HepG2 (cell line): ENCODE data around the gene RPTOR. TPM values are rescaled to one million over a fixed set of nuclear protein-coding genes. Genes with fewer than 3 reads are reported as not detected.

ENCODE experiments used
- ATAC-seq: fragments of 200-7000 bp; cut with Tn5 transposase; 3 replicates; pipeline ENCODE4 v1.9.1; 2020; ENCODE audit warnings: mild to moderate bottlenecking, moderate library complexity
- BruUV-seq: library from RNA; stranded (reverse); fragments of 400-500 nt; replicated peaks from 2 replicates; lab custom pipeline; 2021; lab: Mats Ljungman, UMichigan
- CTCF ChIA-PET: fragments of 300-600 bp; formaldehyde crosslinking; extraction: SDS; loops from one replicate; lab custom pipeline; 2021; ENCODE audit warnings: low total read pairs, inconsistent platforms, low intra/inter-chr PET ratio; lab: Yijun Ruan, JAX
- POLR2A ChIA-PET: fragments of 350-600 bp; sonication (Branson Sonifier 250); formaldehyde crosslinking; loops from one replicate; lab custom pipeline; 2020; ENCODE audit warnings: antibody characterized with exemption, inconsistent platforms; lab: Yijun Ruan, JAX
- DNase-seq: peaks from one replicate; pipeline ENCODE4 v3.0.0-alpha.2; 2015; ENCODE audit warnings: low spot score
- FAIRE-seq: peaks from 3 replicates; lab custom pipeline; 2011; peaks lifted over from hg19 to GRCh38; lab: Jason Lieb, UNC
- H2AFZ ChIP-seq: one replicate; pipeline ENCODE4 v1.6.1; 2011; ENCODE audit warnings: low read length, inconsistent platforms
- H3K27ac ChIP-seq: fragments of 300-600 bp; 3 replicates; pipeline ENCODE4 v1.8.0; 2011; ENCODE audit warnings: mixed run types, mild to moderate bottlenecking, mixed read lengths, low read length, inconsistent platforms; ENCODE audit not compliant: insufficient read depth; ENCODE audit errors: extremely low read length
- H3K27me3 ChIP-seq, 2 experiments: fragments of 200-600 bp in 1 of 2; 2 replicates in 1 of 2; 3 replicates in 1 of 2; pipeline versions ENCODE4 v1.6.0 to v1.8.0; 2011; ENCODE audit warnings: low read length in 2 of 2, mild to moderate bottlenecking in 2 of 2, moderate library complexity in 2 of 2, inconsistent platforms in 1 of 2; ENCODE audit not compliant: insufficient read depth in 2 of 2, control insufficient read depth in 1 of 2
- H3K36me3 ChIP-seq, 2 experiments: fragments of 200-600 bp in 1 of 2; replicated peaks in 1 of 2; 2 replicates in 1 of 2; 3 replicates in 1 of 2; pipeline versions ENCODE4 v1.5.1 to v1.8.0; 2011; ENCODE audit warnings: low read length in 2 of 2, inconsistent platforms in 1 of 2; ENCODE audit not compliant: insufficient read depth in 2 of 2, control insufficient read depth in 1 of 2
- H3K4me1 ChIP-seq: 2 replicates; pipeline ENCODE4 v1.5.1; 2012; ENCODE audit warnings: low read length, inconsistent platforms; ENCODE audit not compliant: insufficient read depth
- H3K4me2 ChIP-seq: 2 replicates; pipeline ENCODE4 v1.6.0; 2011; ENCODE audit warnings: low read depth, low read length, inconsistent platforms
- H3K4me3 ChIP-seq, 3 experiments: fragments of 200-600 bp in 1 of 3; sonication (generic), shearing (Covaris generic) in 1 of 3; replicated peaks in 1 of 3; 2 replicates each; pipeline ENCODE4 v1.5.1; 2011 to 2016; ENCODE audit warnings: low read length in 3 of 3, inconsistent platforms in 2 of 3, low read depth in 2 of 3, mild to moderate bottlenecking in 2 of 3, control low read depth in 1 of 3, mixed read lengths in 1 of 3; ENCODE audit not compliant: insufficient read depth in 1 of 3
- H3K79me2 ChIP-seq: one replicate; pipeline ENCODE4 v1.6.1; 2011; ENCODE audit warnings: low read length, inconsistent platforms; ENCODE audit not compliant: insufficient read depth
- H3K9ac ChIP-seq: 2 replicates; pipeline ENCODE4 v1.6.0; 2011; ENCODE audit warnings: mild to moderate bottlenecking, low read depth, low read length, inconsistent platforms; ENCODE audit not compliant: insufficient read depth
- H3K9me3 ChIP-seq: 2 replicates; pipeline ENCODE4 v1.5.1; 2012; ENCODE audit warnings: mild to moderate bottlenecking, low read length
- H4K20me1 ChIP-seq: 2 replicates; pipeline ENCODE4 v1.6.0; 2011; ENCODE audit warnings: inconsistent platforms, mild to moderate bottlenecking, low read length, moderate library complexity; ENCODE audit not compliant: insufficient read depth
- BRF2 ChIP-seq: sonication (generic); formaldehyde crosslinking; IDR thresholded peaks from 2 replicates; pipeline ENCODE4 v1.8.1; 2022; ENCODE audit warnings: mild to moderate bottlenecking, missing genetic modification reagents
- EED ChIP-seq: sonication (generic); formaldehyde crosslinking; IDR thresholded peaks from 2 replicates; pipeline ENCODE4 v1.5.0; 2020; ENCODE audit warnings: mild to moderate bottlenecking, missing genetic modification reagents
- EZH2 ChIP-seq: conservative IDR thresholded peaks from 2 replicates; pipeline ENCODE4 v1.6.1; 2012; ENCODE audit warnings: mild to moderate bottlenecking, low read depth, low read length, moderate library complexity
- NFRKB ChIP-seq: fragments of 450-650 bp; IDR thresholded peaks from 2 replicates; pipeline ENCODE4 v1.6.1; 2017
- NRL ChIP-seq: sonication (generic); formaldehyde crosslinking; IDR thresholded peaks from 2 replicates; pipeline ENCODE4 v1.5.0; 2020; ENCODE audit warnings: missing genetic modification reagents, mild to moderate bottlenecking, moderate library complexity, borderline replicate concordance
- PATZ1 ChIP-seq: sonication (generic); formaldehyde crosslinking; IDR thresholded peaks from 2 replicates; pipeline ENCODE4 v1.4.0; 2020; ENCODE audit warnings: missing genetic modification reagents
- POLR2A ChIP-seq, 2 experiments: IDR thresholded peaks; 2 replicates each; pipeline ENCODE4 v1.6.1; 2011; ENCODE audit warnings: low read depth in 2 of 2, low read length in 2 of 2, mild to moderate bottlenecking in 1 of 2, moderate library complexity in 1 of 2; ENCODE audit not compliant: insufficient read depth in 1 of 2
- ZBTB26 ChIP-seq: IDR thresholded peaks from 2 replicates; pipeline ENCODE4 v1.6.1; 2016; ENCODE audit warnings: missing compliant biosample characterization, missing genetic modification reagents, borderline replicate concordance
- ZBTB39 ChIP-seq: sonication (generic); formaldehyde crosslinking; IDR thresholded peaks from 2 replicates; pipeline ENCODE4 v1.5.0; 2020; ENCODE audit warnings: missing genetic modification reagents
- ZBTB7B ChIP-seq: sonication (generic); formaldehyde crosslinking; IDR thresholded peaks from 2 replicates; pipeline ENCODE4 v1.4.0; 2020; ENCODE audit warnings: missing genetic modification reagents
- ZBTB8A ChIP-seq: sonication (generic); formaldehyde crosslinking; IDR thresholded peaks from 2 replicates; pipeline ENCODE4 v1.4.0; 2020; ENCODE audit warnings: mild to moderate bottlenecking, low read depth, missing genetic modification reagents, borderline replicate concordance
- ZNF136 ChIP-seq: sonication (generic); formaldehyde crosslinking; IDR thresholded peaks from 2 replicates; pipeline ENCODE4 v1.8.1; 2022; ENCODE audit warnings: low read depth, mild to moderate bottlenecking, moderate library complexity, missing genetic modification reagents
- ZNF20 ChIP-seq: sonication (generic); formaldehyde crosslinking; IDR thresholded peaks from 2 replicates; pipeline ENCODE4 v1.4.0; 2020; ENCODE audit warnings: mild to moderate bottlenecking, moderate library complexity, missing genetic modification reagents
- ZNF83 ChIP-seq: sonication (generic); formaldehyde crosslinking; IDR thresholded peaks from 2 replicates; pipeline ENCODE4 v1.4.0; 2020; ENCODE audit warnings: missing genetic modification reagents, mild to moderate bottlenecking, borderline replicate concordance
- WGBS: methylation state at CpG from one replicate; pipeline ENCODE4 v1.1.6; 2017; ENCODE audit warnings: low lambda C conversion rate; 5-methylcytosine and 5-hydroxymethylcytosine counted together
- in situ Hi-C: cut with HindIII; loops from 2 replicates; pipeline ENCODE4 v1.10.0; 2017; ENCODE audit warnings: low pct_unique_long_range_greater_than_20kb; ENCODE audit not compliant: extremely low pct_ligation_motif_present
- intact Hi-C: fragments of 100-400 bp; cut with micrococcal nuclease; formaldehyde crosslinking; loops from one replicate; pipeline ENCODE4 v1.10.0; 2022; ENCODE audit not compliant: unreplicated experiment
- polyA plus RNA-seq, 8 experiments: library from polyadenylated mRNA; depleted of rRNA in 3 of 8; stranded (reverse) in 7 of 8; unstranded in 1 of 8; fragments of >200 nt; fragmentation: Illumina TruSeq in 4 of 8; extraction: Trizol in 4 of 8; gene quantifications; 2 replicates each; pipeline versions ENCODE4 v1.2.1 to v1.2.3, GENCODE V29; 2011 to 2016; ENCODE audit warnings: low read depth in 4 of 8, missing spikeins in 1 of 8, mixed read lengths in 1 of 8; ENCODE audit not compliant: insufficient read depth in 1 of 8
- total RNA-seq, 5 experiments: library from RNA; depleted of rRNA; stranded (reverse); fragments of >200 nt; fragmentation: Illumina TruSeq; extraction: Trizol; gene quantifications; 2 replicates each; pipeline ENCODE4 v1.2.3, GENCODE V29; 2016; ENCODE audit warnings: low read depth in 1 of 5
- TF ChIP-seq, protein P1 (sequence below): sonication (generic); formaldehyde crosslinking; IDR thresholded peaks from 2 replicates; pipeline ENCODE4 v1.4.0; 2020; ENCODE audit warnings: missing genetic modification reagents

Gene RPTOR
- total and polyA plus RNA-seq, 2 of the 13 experiments (the other 11 are each of a cell fraction or from before 2014, with no cell fraction given), result 6.6 to 25.3 TPM

GRCh38 chr17:80694992-80695912, 150.6 kb downstream of the RPTOR start:
- BruUV-seq, result no TSS peak
- 50% methylated on average over 23 of the region's 28 CpGs for WGBS
- intact Hi-C loops (no loop called here), in situ Hi-C loops (no loop called here)
- DNase-seq (peak; percentile 52), FAIRE-seq (peak; percentile 18), ATAC-seq (peak; percentile 63)
- no peak overlapping the region; the same call in 1 of the 2 replicates for H3K9ac ChIP-seq
- no peak overlapping the region for H3K4me3 ChIP-seq
- ChIA-PET POLR2A (interaction anchor here (0.7 to 1.9 kb wide), 4 partner anchors 12 to 23 kb away, joined by 3 to 6 read pairs (median 4); no protein-coding TSS in a partner anchor), CTCF (no interaction called here)
- no peaks in the 10 kb centered on the region for H3K9me3 ChIP-seq
- H3K4me1 ChIP-seq, result peaks cover 38% of the 10 kb centered on the region
- H3K36me3 ChIP-seq, result no peaks in the 10 kb centered on the region; a peak in 1 of 5 replicates
- peak overlapping the region; percentile 33 for H3K4me2 ChIP-seq
- peak overlapping the region; percentile 24 for H3K27ac ChIP-seq
- H3K79me2 ChIP-seq, result peaks cover 65% of the 10 kb centered on the region
- H2AFZ ChIP-seq, result no peak overlapping the region
- H4K20me1 ChIP-seq, result no peaks in the 10 kb centered on the region
- H3K27me3 ChIP-seq, result no peaks in the 10 kb centered on the region
- 0 out of 2 replicates have a peak, but pooled peaks have one; percentile 24 for TF ChIP-seq ZBTB7B (CRISPR knock-in tag)
- no peak for TF ChIP-seq EED
- TF ChIP-seq ZBTB26 (CRISPR knock-in tag), result no peak
- TF ChIP-seq ZNF136 (CRISPR knock-in tag), result no peak
- no peak for TF ChIP-seq ZNF20
- TF ChIP-seq, protein P1, sequence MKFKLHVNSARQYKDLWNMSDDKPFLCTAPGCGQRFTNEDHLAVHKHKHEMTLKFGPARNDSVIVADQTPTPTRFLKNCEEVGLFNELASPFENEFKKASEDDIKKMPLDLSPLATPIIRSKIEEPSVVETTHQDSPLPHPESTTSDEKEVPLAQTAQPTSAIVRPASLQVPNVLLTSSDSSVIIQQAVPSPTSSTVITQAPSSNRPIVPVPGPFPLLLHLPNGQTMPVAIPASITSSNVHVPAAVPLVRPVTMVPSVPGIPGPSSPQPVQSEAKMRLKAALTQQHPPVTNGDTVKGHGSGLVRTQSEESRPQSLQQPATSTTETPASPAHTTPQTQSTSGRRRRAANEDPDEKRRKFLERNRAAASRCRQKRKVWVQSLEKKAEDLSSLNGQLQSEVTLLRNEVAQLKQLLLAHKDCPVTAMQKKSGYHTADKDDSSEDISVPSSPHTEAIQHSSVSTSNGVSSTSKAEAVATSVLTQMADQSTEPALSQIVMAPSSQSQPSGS, result no peak
- no peak for TF ChIP-seq NRL
- TF ChIP-seq EZH2, result no peak
- TF ChIP-seq ZNF83 (CRISPR knock-in tag), result 0 out of 2 replicates have a peak, but pooled peaks have one; percentile 36
- no peak for TF ChIP-seq ZBTB39
- TF ChIP-seq NFRKB, result no peak
- no peak for TF ChIP-seq PATZ1 (CRISPR knock-in tag)
- TF ChIP-seq BRF2 (CRISPR knock-in tag), result no peak
- TF ChIP-seq POLR2A (IDR thresholded peaks at IDR 0.05; ENCODE audit: insufficient read depth in 1 of 2, low read depth in 2 of 2, low read length in 2 of 2), result no peak
- no peak for TF ChIP-seq ZBTB8A (CRISPR knock-in tag)
